ENCODE data around the gene SOHLH1.

DNA sequence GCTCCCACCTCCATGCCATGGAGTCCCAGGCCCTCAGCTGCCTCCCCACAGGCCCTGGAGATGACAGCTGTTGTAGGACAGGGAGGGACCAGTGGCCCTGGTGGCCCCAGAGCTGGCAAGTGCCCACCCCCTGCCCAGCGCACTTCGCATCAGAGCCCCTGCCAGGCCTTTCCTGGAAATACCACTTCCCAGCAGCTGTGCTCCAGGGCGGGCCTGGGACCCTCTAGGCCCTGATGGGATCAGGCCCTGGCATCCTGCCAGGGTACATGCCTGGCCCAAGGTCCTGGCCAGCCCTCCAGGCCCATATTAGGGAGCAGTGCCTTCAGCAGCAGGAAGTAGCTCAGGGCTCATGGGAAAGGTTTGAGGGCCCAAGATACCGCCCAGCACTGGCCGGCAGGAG lies 5.2 kb upstream of the SOHLH1 start:
- TF ChIP-seq EGR1 (IDR thresholded peaks at IDR 0.05; ENCODE audit: borderline replicate concordance in 1 of 2, low read depth in 2 of 2, low read length in 2 of 2) (no peak), CREM (IDR thresholded peaks at IDR 0.05; ENCODE audit: low read depth) (no peak), POLR2A (IDR thresholded peaks at IDR 0.05; ENCODE audit: low read depth, low read length) (no peak)
- TF ChIP-seq, protein P1, sequence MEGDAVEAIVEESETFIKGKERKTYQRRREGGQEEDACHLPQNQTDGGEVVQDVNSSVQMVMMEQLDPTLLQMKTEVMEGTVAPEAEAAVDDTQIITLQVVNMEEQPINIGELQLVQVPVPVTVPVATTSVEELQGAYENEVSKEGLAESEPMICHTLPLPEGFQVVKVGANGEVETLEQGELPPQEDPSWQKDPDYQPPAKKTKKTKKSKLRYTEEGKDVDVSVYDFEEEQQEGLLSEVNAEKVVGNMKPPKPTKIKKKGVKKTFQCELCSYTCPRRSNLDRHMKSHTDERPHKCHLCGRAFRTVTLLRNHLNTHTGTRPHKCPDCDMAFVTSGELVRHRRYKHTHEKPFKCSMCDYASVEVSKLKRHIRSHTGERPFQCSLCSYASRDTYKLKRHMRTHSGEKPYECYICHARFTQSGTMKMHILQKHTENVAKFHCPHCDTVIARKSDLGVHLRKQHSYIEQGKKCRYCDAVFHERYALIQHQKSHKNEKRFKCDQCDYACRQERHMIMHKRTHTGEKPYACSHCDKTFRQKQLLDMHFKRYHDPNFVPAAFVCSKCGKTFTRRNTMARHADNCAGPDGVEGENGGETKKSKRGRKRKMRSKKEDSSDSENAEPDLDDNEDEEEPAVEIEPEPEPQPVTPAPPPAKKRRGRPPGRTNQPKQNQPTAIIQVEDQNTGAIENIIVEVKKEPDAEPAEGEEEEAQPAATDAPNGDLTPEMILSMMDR (IDR thresholded peaks at IDR 0.05 in 2 of 3, conservative IDR thresholded peaks at IDR 0.05 in 1 of 3; ENCODE audit: control insufficient read depth in 2 of 3, extremely low read depth in 1 of 3, insufficient read depth in 1 of 3, low read depth in 3 of 3, low read length in 3 of 3) = no peak
- TF ChIP-seq, protein P2, sequence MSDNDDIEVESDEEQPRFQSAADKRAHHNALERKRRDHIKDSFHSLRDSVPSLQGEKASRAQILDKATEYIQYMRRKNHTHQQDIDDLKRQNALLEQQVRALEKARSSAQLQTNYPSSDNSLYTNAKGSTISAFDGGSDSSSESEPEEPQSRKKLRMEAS (IDR thresholded peaks at IDR 0.05; ENCODE audit: low read depth, low read length) = no peak

All from GM12878 (cell line).